ENCODE measurements around the gene ADPRM.

DNA sequence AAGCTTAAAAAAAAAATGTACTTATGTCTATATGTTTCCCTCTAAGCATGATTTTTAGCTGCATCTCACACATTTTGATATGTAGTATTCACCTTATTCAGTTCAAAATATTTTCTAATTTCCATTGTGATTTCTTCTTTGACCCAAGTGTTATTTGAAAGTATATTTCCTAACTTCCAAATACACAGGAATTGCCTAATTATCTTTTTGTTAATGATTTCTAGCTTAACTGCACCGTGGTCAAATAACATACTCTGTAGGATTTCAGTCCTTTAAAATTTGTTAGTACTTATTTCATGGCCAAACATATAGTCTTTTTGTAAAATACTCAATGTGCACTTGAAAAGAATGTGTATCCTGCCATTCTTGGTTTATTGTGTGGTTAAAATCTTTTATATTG is 21.2 kb downstream of the ADPRM start:
- TF ChIP-seq, protein P1, sequence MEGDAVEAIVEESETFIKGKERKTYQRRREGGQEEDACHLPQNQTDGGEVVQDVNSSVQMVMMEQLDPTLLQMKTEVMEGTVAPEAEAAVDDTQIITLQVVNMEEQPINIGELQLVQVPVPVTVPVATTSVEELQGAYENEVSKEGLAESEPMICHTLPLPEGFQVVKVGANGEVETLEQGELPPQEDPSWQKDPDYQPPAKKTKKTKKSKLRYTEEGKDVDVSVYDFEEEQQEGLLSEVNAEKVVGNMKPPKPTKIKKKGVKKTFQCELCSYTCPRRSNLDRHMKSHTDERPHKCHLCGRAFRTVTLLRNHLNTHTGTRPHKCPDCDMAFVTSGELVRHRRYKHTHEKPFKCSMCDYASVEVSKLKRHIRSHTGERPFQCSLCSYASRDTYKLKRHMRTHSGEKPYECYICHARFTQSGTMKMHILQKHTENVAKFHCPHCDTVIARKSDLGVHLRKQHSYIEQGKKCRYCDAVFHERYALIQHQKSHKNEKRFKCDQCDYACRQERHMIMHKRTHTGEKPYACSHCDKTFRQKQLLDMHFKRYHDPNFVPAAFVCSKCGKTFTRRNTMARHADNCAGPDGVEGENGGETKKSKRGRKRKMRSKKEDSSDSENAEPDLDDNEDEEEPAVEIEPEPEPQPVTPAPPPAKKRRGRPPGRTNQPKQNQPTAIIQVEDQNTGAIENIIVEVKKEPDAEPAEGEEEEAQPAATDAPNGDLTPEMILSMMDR (conservative IDR thresholded peaks at IDR 0.05; ENCODE audit: low read depth in 2 of 2), result no peak
- TF ChIP-seq EZH2 (IDR thresholded peaks at IDR 0.05; ENCODE audit: low read depth, unreplicated experiment) (no peak), JUNB (IDR thresholded peaks at IDR 0.05; ENCODE audit: unreplicated experiment) (no peak)
